HG02885 (cell line): ENCODE measurements around the gene CLCNKB.
"Not testable (repeated sequence)": the region's sequence is repeated elsewhere in the genome, so short reads cannot be mapped to it uniquely, and the experiment has no call there.

ENCODE experiments used
- ATAC-seq: cut with Tn5 transposase; IDR thresholded peaks from one replicate; pipeline ENCODE4 v1.9.1; 2021; ENCODE audit warnings: mild to moderate bottlenecking; ENCODE audit not compliant: unreplicated experiment, poor library complexity

CLCNKB gene

GRCh38 chr1:16043521-16043920 is at the start of gene CLCNKB:
Gene CLCNKB (plus strand): TSS chr1:16043782. CDS start chr1:16044493, 711 bp downstream.
- no peak for ATAC-seq

GRCh38 chr1:15994081-15994480 is 49.5 kb upstream of the CLCNKB start:
- ATAC-seq, result no peak

- ATAC-seq, result no peak
Observed at GRCh38 chr1:15994590-15995351, 48.8 kb upstream of the CLCNKB start.

- ATAC-seq, result no peak
Observed at GRCh38 chr1:15997076-15997585, 46.5 kb upstream of the CLCNKB start.

- ATAC-seq, result no peak
Observed at GRCh38 chr1:15997637-15998280, 45.8 kb upstream of the CLCNKB start.

- no peak for ATAC-seq
Observed at GRCh38 chr1:15998929-15999328, 44.7 kb upstream of the CLCNKB start.

- not testable (repeated sequence) for ATAC-seq
Observed at GRCh38 chr1:16001274-16001673, 42.3 kb upstream of the CLCNKB start.

GRCh38 chr1:16005597-16005996 is 38.0 kb upstream of the CLCNKB start:
- no peak for ATAC-seq

GRCh38 chr1:16006010-16006409 is 37.6 kb upstream of the CLCNKB start:
- ATAC-seq, result no peak

- ATAC-seq, result no peak
Observed at GRCh38 chr1:16006552-16007485, 36.8 kb upstream of the CLCNKB start.

GRCh38 chr1:16007671-16008341 is 35.8 kb upstream of the CLCNKB start:
- no peak for ATAC-seq

- ATAC-seq, result no peak
Observed at GRCh38 chr1:16009030-16009460, 34.5 kb upstream of the CLCNKB start.

- ATAC-seq, result no peak
Observed at GRCh38 chr1:16009678-16010077, 33.9 kb upstream of the CLCNKB start.

- ATAC-seq, result no peak
Observed at GRCh38 chr1:16010837-16011236, 32.7 kb upstream of the CLCNKB start.

GRCh38 chr1:16011936-16012589 is 31.5 kb upstream of the CLCNKB start:
- ATAC-seq, result no peak

- ATAC-seq, result no peak
Observed at GRCh38 chr1:16012590-16013219, 30.9 kb upstream of the CLCNKB start.

- ATAC-seq, result no peak
Observed at GRCh38 chr1:16013220-16013907, 30.2 kb upstream of the CLCNKB start.

GRCh38 chr1:16013908-16014258 is 29.7 kb upstream of the CLCNKB start:
- no peak for ATAC-seq
